ENCODE results near the gene PRKG2. TPM values are rescaled to one million over a fixed set of nuclear protein-coding genes. Genes with fewer than 3 reads are reported as not detected.

PRKG2 gene
- total RNA-seq, 4 donors from 2014 or later, result 8.2 to 16.0 (median 9.0) TPM; not detected in 1

DNA sequence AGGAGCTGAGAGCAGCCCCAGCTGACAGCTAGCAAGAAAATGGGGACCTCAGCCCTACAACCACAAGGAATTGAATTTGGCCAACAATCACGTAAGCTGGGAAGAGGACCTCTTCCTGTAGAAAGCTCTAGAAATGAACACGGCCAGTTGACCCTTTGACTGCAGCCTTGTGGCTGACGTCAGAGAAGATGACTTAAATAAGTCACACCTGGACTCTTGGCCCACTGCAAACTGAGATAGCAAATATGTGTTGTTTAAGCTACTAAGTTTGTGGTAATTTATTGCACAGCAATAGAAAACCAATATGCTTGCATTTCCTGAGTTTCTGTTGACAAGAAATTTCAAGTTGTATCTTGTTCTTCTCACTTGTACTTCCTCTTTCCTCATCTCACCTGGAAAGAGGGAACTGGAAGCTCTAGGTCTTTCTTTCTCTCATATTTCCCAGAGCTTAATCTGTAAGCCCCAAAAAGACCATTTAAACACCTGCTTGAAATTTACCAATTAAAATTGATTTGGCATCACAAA is 18.8 kb downstream of the PRKG2 start:
- WGBS, 2 donors (ENCODE audit: low coverage in 1 of 2), result 28 to 61% methylated on average over 2 to 3 of the region's 3 CpGs
- TF ChIP-seq POLR2A (IDR thresholded peaks at IDR 0.05) (no peak), POLR2AphosphoS5 (IDR thresholded peaks at IDR 0.05) (no peak), EP300 (IDR thresholded peaks at IDR 0.05; ENCODE audit: low read depth) (no peak)
- TF ChIP-seq, protein P1, sequence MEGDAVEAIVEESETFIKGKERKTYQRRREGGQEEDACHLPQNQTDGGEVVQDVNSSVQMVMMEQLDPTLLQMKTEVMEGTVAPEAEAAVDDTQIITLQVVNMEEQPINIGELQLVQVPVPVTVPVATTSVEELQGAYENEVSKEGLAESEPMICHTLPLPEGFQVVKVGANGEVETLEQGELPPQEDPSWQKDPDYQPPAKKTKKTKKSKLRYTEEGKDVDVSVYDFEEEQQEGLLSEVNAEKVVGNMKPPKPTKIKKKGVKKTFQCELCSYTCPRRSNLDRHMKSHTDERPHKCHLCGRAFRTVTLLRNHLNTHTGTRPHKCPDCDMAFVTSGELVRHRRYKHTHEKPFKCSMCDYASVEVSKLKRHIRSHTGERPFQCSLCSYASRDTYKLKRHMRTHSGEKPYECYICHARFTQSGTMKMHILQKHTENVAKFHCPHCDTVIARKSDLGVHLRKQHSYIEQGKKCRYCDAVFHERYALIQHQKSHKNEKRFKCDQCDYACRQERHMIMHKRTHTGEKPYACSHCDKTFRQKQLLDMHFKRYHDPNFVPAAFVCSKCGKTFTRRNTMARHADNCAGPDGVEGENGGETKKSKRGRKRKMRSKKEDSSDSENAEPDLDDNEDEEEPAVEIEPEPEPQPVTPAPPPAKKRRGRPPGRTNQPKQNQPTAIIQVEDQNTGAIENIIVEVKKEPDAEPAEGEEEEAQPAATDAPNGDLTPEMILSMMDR (IDR thresholded peaks at IDR 0.05), result no peak
- H3K27ac ChIP-seq, result peak overlapping the region in 1 of 4 donors; percentile 0
- no peaks in the 10 kb centered on the region for H3K27me3 ChIP-seq
- in situ Hi-C loops (cut with MboI; ENCODE audit: low pct_ligation_motif_present in 1 of 4, low pct_unique_long_range_greater_than_20kb in 1 of 4, low sequenced_read_pairs in 3 of 4), result no loop called here
- H3K4me1 ChIP-seq, result peaks cover 0 to 12% (median 2%) of the 10 kb centered on the region in 4 donors
- no peak overlapping the region for H3K4me3 ChIP-seq
- no peak for DNase-seq
- H3K9me3 ChIP-seq, result no peaks in the 10 kb centered on the region
- intact Hi-C loops (cut with DNase I; ENCODE audit: low total_unique reads), result no loop called here
- no peaks in the 10 kb centered on the region for H3K36me3 ChIP-seq

DNA sequence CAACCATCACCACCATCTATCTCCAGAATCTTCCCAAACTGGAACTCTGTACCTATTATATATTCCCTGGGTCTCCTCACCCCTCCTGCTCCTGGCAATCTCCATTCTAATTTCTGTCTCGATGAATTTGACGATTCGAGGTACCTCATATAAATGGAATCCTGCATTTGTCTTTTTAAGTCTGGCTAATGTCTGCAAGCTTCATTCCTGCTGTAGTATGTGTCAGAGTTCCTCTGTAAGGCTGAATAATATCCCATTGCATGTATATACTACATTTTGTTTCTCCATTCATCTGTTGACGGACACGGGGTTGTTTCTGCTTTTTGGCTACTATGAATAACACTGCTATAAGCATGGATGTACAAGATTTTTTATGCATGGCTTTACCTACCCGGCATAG is 19.5 kb downstream of the PRKG2 start:
- intact Hi-C loops (cut with DNase I; ENCODE audit: low total_unique reads) (no loop called here), in situ Hi-C loops (cut with MboI; ENCODE audit: low pct_ligation_motif_present in 1 of 4, low pct_unique_long_range_greater_than_20kb in 1 of 4, low sequenced_read_pairs in 3 of 4) (no loop called here)
- no peaks in the 10 kb centered on the region for H3K27me3 ChIP-seq
- H3K9me3 ChIP-seq, result no peaks in the 10 kb centered on the region
- peaks cover 0 to 12% (median 2%) of the 10 kb centered on the region in 4 donors for H3K4me1 ChIP-seq
- H3K36me3 ChIP-seq, result no peaks in the 10 kb centered on the region
- 70 to 78% methylated on average over 6 of the region's 6 CpGs for WGBS, 2 donors (ENCODE audit: low coverage in 1 of 2)
- no peak for TF ChIP-seq POLR2A (IDR thresholded peaks at IDR 0.05)
- H3K4me3 ChIP-seq, result no peak overlapping the region
- no peak for DNase-seq
- H3K27ac ChIP-seq, result peak overlapping the region in 1 of 4 donors; percentile 0

DNA sequence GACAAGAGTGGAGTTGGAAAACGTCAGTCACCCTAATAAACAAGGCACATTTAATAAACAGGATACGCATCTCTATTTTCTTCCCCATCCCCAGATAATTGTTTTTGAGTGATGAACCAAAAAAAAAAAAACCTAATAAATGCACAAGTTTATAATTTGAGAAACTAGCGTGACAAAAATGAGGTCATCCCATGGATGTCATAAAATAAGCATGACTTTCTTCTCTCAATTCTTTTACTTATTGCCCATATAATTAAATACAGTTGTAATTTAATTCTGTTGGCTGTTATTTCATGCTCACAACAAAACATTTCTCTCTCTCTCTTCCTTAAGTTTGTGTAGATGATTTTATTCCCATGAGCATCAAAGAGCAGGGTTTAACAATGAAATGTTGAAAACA is 20.7 kb downstream of the PRKG2 start:
- 58 to 69% methylated on average over 3 of the region's 3 CpGs for WGBS, 2 donors (ENCODE audit: low coverage in 1 of 2)
- intact Hi-C loops (cut with DNase I; ENCODE audit: low total_unique reads) (no loop called here), in situ Hi-C loops (cut with MboI; ENCODE audit: low pct_ligation_motif_present in 1 of 4, low pct_unique_long_range_greater_than_20kb in 1 of 4, low sequenced_read_pairs in 3 of 4) (no loop called here)
- TF ChIP-seq EP300 (IDR thresholded peaks at IDR 0.05; ENCODE audit: low read depth) (no peak), POLR2A (IDR thresholded peaks at IDR 0.05) (no peak), POLR2AphosphoS5 (IDR thresholded peaks at IDR 0.05) (no peak)
- TF ChIP-seq, protein P1 (IDR thresholded peaks at IDR 0.05), result no peak
- Histone ChIP-seq H3K9me3 (no peaks in the 10 kb centered on the region), H3K4me3 (no peak overlapping the region), H3K36me3 (no peaks in the 10 kb centered on the region), H3K27ac (no peak overlapping the region), H3K27me3 (no peaks in the 10 kb centered on the region), H3K4me1 (peaks cover 0 to 12% (median 2%) of the 10 kb centered on the region in 4 donors)
- DNase-seq, result no peak

DNA sequence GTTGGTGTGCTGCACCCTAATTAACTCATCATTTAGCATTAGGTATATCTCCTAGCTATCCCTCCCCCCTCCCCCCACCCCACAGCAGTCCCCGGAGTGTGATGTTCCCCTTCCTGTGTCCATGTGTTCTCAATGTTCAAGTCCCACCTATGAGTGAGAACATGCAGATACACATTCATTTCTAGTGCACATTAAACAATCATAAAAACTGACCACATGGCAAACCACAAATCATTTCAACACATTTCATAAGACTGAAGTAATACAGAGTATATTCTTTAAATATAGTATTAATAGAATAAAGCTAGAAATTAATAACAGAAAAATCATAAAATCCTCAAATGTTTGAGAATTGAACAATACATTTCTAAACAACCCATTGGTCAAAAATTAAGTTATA is 34.1 kb downstream of the PRKG2 start:
- no peaks in the 10 kb centered on the region for H3K4me1 ChIP-seq
- H3K27ac ChIP-seq, result no peak overlapping the region
- H3K9me3 ChIP-seq, result peaks cover 0 to 4% of the 10 kb centered on the region in 2 donors
- no peaks in the 10 kb centered on the region for H3K36me3 ChIP-seq
- no peak overlapping the region for H3K4me3 ChIP-seq
- 35 to 50% methylated on average over 1 of the region's 1 CpG for WGBS, 2 donors (ENCODE audit: low coverage in 1 of 2)
- TF ChIP-seq EP300 (IDR thresholded peaks at IDR 0.05; ENCODE audit: low read depth), result no peak
- TF ChIP-seq POLR2AphosphoS5 (IDR thresholded peaks at IDR 0.05), result no peak
- TF ChIP-seq, protein P1 (IDR thresholded peaks at IDR 0.05), result no peak
- no peak for TF ChIP-seq POLR2A (IDR thresholded peaks at IDR 0.05)
- intact Hi-C loops (cut with DNase I; ENCODE audit: low total_unique reads) (no loop called here), in situ Hi-C loops (cut with MboI; ENCODE audit: low pct_ligation_motif_present in 1 of 4, low pct_unique_long_range_greater_than_20kb in 1 of 4, low sequenced_read_pairs in 3 of 4) (no loop called here)
- no peak for DNase-seq
- no peaks in the 10 kb centered on the region for H3K27me3 ChIP-seq

DNA sequence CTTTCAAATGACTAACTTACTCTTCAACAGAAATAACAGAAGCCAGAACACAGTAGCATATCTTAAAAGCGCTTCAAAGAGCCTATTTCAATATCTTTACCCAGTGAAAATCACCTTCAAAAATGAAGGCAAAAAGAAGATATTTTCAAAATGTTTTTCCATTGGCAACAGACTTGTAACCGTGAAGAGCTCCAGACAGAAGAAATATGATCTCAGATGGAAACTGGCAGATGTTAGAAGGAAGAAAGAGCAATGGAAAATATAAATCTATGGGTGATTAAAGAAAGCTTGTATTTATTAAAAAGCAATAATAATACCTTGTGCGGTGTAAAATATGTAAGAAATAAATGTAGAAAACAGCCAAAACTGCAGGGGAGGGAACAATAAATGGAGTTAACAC is 35.7 kb downstream of the PRKG2 start:
- TF ChIP-seq POLR2AphosphoS5 (IDR thresholded peaks at IDR 0.05) (no peak), POLR2A (IDR thresholded peaks at IDR 0.05) (no peak)
- intact Hi-C loops (cut with DNase I; ENCODE audit: low total_unique reads), result no loop called here
- WGBS, 2 donors (ENCODE audit: low coverage in 1 of 2), result 77 to 85% methylated on average over 3 of the region's 3 CpGs
- no peaks in the 10 kb centered on the region for H3K36me3 ChIP-seq
- H3K27ac ChIP-seq, result no peak overlapping the region
- in situ Hi-C loops (cut with MboI; ENCODE audit: low pct_ligation_motif_present in 1 of 4, low pct_unique_long_range_greater_than_20kb in 1 of 4, low sequenced_read_pairs in 3 of 4), result no loop called here
- no peaks in the 10 kb centered on the region for H3K4me1 ChIP-seq
- H3K4me3 ChIP-seq, result no peak overlapping the region
- H3K27me3 ChIP-seq, result no peaks in the 10 kb centered on the region
- H3K9me3 ChIP-seq, result peaks cover 0 to 4% of the 10 kb centered on the region in 2 donors
- DNase-seq, result no peak

Data from transverse colon (tissue), 4 donors.